Stomach smooth muscle (tissue), 2 donors: ENCODE measurements around the gene OR4D2.

Source experiments
- H3K27ac ChIP-seq: one replicate; pipeline ENCODE4 v1.7.0; 2013; ENCODE audit warnings: mild to moderate bottlenecking, low read length, inconsistent platforms
- H3K27me3 ChIP-seq, 2 donors: one replicate each; pipeline ENCODE4 v1.7.0; 2013; ENCODE audit warnings: low read length in 2 of 2; ENCODE audit not compliant: insufficient read depth in 2 of 2, control insufficient read depth in 1 of 2
- H3K36me3 ChIP-seq, 2 donors: one replicate each; pipeline ENCODE4 v1.7.0; 2013; ENCODE audit warnings: low read length in 2 of 2; ENCODE audit not compliant: control insufficient read depth in 2 of 2, insufficient read depth in 2 of 2
- H3K4me1 ChIP-seq: one replicate; pipeline ENCODE4 v1.7.0; 2013; ENCODE audit warnings: low read length; ENCODE audit not compliant: control insufficient read depth, insufficient read depth
- H3K4me3 ChIP-seq, 2 donors: one replicate each; pipeline ENCODE4 v1.7.0; 2013; ENCODE audit warnings: low read length in 2 of 2
- H3K9ac ChIP-seq, 2 donors: one replicate each; pipeline ENCODE4 v1.7.0; 2013; ENCODE audit warnings: low read length in 2 of 2, mild to moderate bottlenecking in 1 of 2
- H3K9me3 ChIP-seq, 2 donors: one replicate each; pipeline ENCODE4 v1.7.0; 2013; ENCODE audit warnings: low read length in 2 of 2; ENCODE audit not compliant: control insufficient read depth in 2 of 2
- donor health status: healthy.
- donor health status: Pancreatic carcinoma.

OR4D2 gene

GRCh38 chr17:58172369-58173071, 5.7 kb downstream of the OR4D2 start:
- no peaks in the 10 kb centered on the region for H3K4me1 ChIP-seq
- no peaks in the 10 kb centered on the region for H3K9me3 ChIP-seq
- H3K27ac ChIP-seq: no peak overlapping the region
- H3K27me3 ChIP-seq: peaks cover 0 to 5% of the 10 kb centered on the region in 2 donors
- H3K4me3 ChIP-seq: no peak overlapping the region
- no peak overlapping the region for H3K9ac ChIP-seq
- H3K36me3 ChIP-seq: no peaks in the 10 kb centered on the region

- H3K36me3 ChIP-seq: no peaks in the 10 kb centered on the region
- H3K27me3 ChIP-seq: peaks cover 0 to 5% of the 10 kb centered on the region in 2 donors
- no peaks in the 10 kb centered on the region for H3K4me1 ChIP-seq
- H3K4me3 ChIP-seq: no peak overlapping the region
- H3K9me3 ChIP-seq: no peaks in the 10 kb centered on the region
- no peak overlapping the region for H3K27ac ChIP-seq
- no peak overlapping the region for H3K9ac ChIP-seq
Measured at GRCh38 chr17:58174871-58175270, 8.1 kb downstream of the OR4D2 start.

GRCh38 chr17:58176200-58176599, 9.4 kb downstream of the OR4D2 start:
- H3K27me3 ChIP-seq: peaks cover 0 to 8% of the 10 kb centered on the region in 2 donors
- no peaks in the 10 kb centered on the region for H3K36me3 ChIP-seq
- H3K9me3 ChIP-seq: no peaks in the 10 kb centered on the region
- H3K4me3 ChIP-seq: no peak overlapping the region
- H3K27ac ChIP-seq: no peak overlapping the region
- H3K9ac ChIP-seq: no peak overlapping the region
- H3K4me1 ChIP-seq: no peaks in the 10 kb centered on the region

GRCh38 chr17:58181796-58182195, 15.0 kb downstream of the OR4D2 start:
- peaks cover 0 to 9% of the 10 kb centered on the region in 2 donors for H3K27me3 ChIP-seq
- no peak overlapping the region for H3K4me3 ChIP-seq
- H3K9me3 ChIP-seq: no peaks in the 10 kb centered on the region
- H3K4me1 ChIP-seq: no peaks in the 10 kb centered on the region
- no peak overlapping the region for H3K9ac ChIP-seq
- no peak overlapping the region for H3K27ac ChIP-seq
- H3K36me3 ChIP-seq: no peaks in the 10 kb centered on the region

GRCh38 chr17:58183514-58183913, 16.7 kb downstream of the OR4D2 start:
- Histone ChIP-seq H3K4me1 (no peaks in the 10 kb centered on the region), H3K9ac (no peak overlapping the region), H3K36me3 (no peaks in the 10 kb centered on the region), H3K9me3 (no peaks in the 10 kb centered on the region), H3K4me3 (no peak overlapping the region), H3K27me3 (peaks cover 2 to 13% of the 10 kb centered on the region in 2 donors), H3K27ac (no peak overlapping the region)

- no peak overlapping the region for H3K27ac ChIP-seq
- peaks cover 2 to 14% of the 10 kb centered on the region in 2 donors for H3K27me3 ChIP-seq
- H3K9me3 ChIP-seq: no peaks in the 10 kb centered on the region
- no peak overlapping the region for H3K9ac ChIP-seq
- no peaks in the 10 kb centered on the region for H3K4me1 ChIP-seq
- no peak overlapping the region for H3K4me3 ChIP-seq
- no peaks in the 10 kb centered on the region for H3K36me3 ChIP-seq
Measured at GRCh38 chr17:58184308-58184985, 17.7 kb downstream of the OR4D2 start.

- Histone ChIP-seq H3K27me3 (peaks cover 2 to 17% of the 10 kb centered on the region in 2 donors), H3K36me3 (no peaks in the 10 kb centered on the region), H3K9me3 (no peaks in the 10 kb centered on the region), H3K27ac (no peak overlapping the region), H3K9ac (no peak overlapping the region), H3K4me1 (no peaks in the 10 kb centered on the region), H3K4me3 (no peak overlapping the region)
Measured at GRCh38 chr17:58184986-58185761, 18.4 kb downstream of the OR4D2 start.

GRCh38 chr17:58186591-58186990, 19.8 kb downstream of the OR4D2 start:
- Histone ChIP-seq H3K4me3 (no peak overlapping the region), H3K4me1 (no peaks in the 10 kb centered on the region), H3K36me3 (no peaks in the 10 kb centered on the region), H3K27ac (no peak overlapping the region), H3K9ac (no peak overlapping the region), H3K27me3 (peaks cover 10 to 19% of the 10 kb centered on the region in 2 donors), H3K9me3 (no peaks in the 10 kb centered on the region)

GRCh38 chr17:58187063-58187462, 20.3 kb downstream of the OR4D2 start:
- Histone ChIP-seq H3K4me3 (no peak overlapping the region), H3K9me3 (no peaks in the 10 kb centered on the region), H3K27me3 (peaks cover 11 to 22% of the 10 kb centered on the region in 2 donors), H3K36me3 (no peaks in the 10 kb centered on the region), H3K4me1 (no peaks in the 10 kb centered on the region), H3K27ac (no peak overlapping the region), H3K9ac (no peak overlapping the region)

GRCh38 chr17:58187675-58188074, 20.9 kb downstream of the OR4D2 start:
- Histone ChIP-seq H3K9me3 (no peaks in the 10 kb centered on the region), H3K9ac (no peak overlapping the region), H3K27me3 (peaks cover 11 to 24% of the 10 kb centered on the region in 2 donors), H3K4me3 (no peak overlapping the region), H3K4me1 (no peaks in the 10 kb centered on the region), H3K27ac (no peak overlapping the region), H3K36me3 (no peaks in the 10 kb centered on the region)
